GM19193 (cell line): ENCODE results near the gene TACR2.

Source experiments
- POLR2A ChIP-seq: IDR thresholded peaks from 4 replicates; pipeline ENCODE4 v1.6.1; 2011; ENCODE audit not compliant: insufficient read depth, insufficient read length; ENCODE audit errors: extremely low read depth

The TACR2 gene

DNA sequence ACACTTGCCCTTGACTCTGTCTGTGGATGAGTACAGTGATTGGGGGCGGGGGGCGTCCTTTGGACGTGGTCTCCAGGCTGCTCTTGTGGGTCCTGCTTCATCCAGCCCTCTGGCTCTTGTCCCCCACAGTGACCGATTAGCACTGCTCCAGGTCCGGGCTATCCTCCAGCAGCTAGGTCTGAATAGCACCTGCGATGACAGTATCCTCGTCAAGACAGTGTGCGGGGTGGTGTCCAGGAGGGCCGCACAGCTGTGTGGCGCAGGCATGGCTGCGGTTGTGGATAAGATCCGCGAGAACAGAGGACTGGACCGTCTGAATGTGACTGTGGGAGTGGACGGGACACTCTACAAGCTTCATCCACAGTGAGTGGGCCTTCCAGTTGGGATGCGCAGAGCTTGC, 18.3 kb downstream of the TACR2 start:
- TF ChIP-seq POLR2A = no peak

DNA sequence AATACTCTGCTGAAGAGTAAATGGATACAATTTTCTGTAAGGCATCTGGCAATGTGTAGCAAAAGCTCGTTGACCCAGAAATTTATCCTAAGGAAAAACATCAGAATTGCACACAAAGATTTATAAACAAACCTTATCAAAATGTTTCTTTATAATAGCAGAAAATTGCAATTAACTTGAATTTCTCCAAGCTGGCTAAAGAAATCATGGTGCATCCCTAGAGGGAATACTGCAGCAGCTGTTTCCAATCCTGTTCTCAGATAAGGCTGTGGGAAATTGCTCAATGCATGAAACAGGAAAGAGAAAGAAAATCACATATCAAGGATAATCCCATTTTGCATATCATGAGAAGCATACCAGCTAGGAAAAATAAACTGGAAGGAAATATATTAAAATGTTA, 18.7 kb downstream of the TACR2 start:
- no peak for TF ChIP-seq POLR2A

DNA sequence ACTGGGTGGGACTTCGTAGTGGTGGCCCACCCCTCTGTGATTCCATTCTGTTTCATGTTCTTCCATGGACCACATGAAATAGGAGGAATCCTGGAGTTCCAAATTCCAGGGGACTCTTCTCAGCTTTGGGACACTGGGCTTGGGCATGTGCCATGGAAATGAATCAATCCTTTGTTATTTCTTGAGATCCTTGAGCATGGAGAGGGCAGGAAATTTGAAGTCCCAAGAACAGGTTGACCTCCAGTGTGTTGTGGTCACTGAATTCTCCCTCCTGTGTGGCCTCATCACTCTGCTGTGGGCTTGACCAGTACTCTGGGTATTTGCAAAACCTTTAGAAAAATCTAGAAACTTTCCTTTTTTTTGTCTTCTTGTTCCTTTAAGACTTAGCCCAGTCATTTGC, 22.7 kb downstream of the TACR2 start:
- no peak for TF ChIP-seq POLR2A

DNA sequence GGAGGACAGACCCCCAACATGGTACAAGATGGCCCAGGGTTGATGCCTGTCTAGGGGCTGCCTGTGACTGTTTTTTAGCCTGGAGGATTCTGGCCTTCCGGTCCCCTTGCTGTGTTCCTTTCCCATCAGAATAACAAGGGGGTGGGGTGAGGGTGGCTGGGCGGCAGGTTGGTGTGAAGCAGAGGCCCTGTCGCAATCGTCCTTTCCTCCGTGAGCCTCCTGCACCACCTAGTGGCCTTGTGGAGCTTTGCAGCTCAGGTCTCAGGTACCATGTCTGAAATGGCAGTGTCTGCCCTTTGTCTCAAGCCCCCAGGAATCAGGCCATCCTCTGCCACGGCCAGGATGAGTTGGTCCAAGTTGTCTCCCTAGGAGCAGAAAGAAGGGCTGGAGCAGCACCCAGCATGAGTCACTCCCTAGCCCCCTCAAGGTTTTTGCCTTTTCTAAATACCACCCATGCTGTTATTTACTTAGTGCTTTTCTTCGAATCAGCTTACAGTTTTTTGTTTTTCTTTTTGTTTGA, 24.2 kb downstream of the TACR2 start:
- TF ChIP-seq POLR2A = no peak

DNA sequence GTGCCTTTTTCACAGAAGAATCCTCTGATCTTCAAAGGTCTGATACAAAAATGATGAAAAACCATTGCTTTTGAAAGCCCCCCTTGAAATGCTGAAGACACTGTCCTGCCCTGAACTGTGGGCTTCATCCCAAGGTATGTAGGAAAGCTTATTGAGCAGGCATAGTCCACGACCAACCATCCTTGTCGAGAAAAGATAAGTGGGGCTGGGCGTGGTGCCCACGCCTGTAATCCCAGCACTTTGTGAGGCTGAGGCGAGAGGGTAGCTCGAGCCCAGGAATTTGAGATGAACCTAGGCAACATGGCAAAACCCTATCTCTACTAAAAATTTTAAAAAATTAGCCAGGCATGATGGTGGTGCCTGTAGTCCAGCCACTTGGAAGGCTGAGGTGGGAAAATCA, 25.6 kb downstream of the TACR2 start:
- TF ChIP-seq POLR2A = no peak

DNA sequence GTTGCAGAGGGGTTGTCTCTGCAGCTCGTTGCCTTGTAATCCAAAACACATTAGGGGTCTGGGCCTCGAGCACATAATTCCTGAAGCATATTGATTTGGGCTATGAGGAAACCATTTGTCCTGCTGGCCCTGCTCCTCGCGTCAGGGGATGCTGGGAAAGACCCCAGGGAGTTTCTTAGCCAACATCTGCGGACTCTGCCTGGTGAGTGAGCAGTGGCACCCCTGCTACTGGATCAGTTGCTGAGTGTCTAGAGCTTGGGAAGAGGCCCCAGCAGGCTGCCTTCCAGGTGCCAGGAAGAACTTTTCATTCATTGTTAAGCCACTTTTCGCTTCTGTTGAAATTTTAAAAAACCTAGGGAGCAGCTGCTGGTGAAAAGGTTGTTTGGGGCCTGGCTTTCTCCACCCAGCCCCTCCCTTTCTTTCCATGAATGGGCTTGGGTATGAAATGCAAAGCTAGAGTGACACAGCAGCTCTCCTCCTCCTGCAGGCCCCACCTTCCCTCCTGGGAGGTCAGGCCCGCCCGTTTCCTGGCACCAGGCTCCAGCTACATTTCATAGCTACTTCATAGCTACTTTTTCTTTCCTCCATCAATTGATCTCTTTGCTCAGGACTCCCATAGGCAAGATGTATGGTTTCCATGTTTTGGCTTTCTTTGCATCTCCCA, 26.8 kb downstream of the TACR2 start:
- no peak for TF ChIP-seq POLR2A

DNA sequence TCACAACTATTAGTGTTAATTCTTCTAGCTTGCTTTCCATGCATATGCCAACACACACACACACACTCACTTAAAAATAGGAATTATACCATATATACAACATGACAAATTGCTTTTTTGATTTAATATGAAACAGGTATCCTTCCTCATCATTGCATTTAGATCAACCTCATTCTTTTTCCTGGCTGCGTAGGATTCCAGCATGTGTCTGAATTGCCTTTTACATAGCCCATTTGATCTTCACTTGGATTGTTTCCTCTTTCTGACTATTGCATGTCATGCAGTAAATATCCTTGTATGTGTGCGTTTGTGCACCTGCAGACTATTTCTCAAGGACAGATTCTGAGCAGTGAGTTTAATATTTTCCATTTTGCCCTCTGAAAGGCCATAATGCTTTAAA, 28.2 kb downstream of the TACR2 start:
- no peak for TF ChIP-seq POLR2A

DNA sequence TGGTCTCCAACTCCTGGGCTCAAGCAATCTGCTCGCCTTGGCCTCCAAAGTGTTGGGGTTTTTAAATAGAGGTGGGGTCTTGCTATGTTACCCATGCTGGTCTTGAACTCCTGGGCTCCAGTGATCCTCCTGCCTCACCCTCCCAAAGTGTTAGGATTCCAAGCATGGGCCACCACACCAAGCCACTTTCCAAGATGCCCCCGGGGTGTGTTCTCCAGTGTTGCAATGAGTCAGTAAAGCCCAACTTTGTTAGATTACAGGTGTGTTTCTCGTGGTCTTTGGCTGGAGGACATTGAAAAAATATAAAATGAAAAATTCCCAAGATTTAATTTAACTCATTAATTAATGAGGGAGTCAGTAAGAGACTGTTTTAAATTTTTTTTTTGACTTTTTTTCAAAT, 29.2 kb downstream of the TACR2 start:
- no peak for TF ChIP-seq POLR2A

DNA sequence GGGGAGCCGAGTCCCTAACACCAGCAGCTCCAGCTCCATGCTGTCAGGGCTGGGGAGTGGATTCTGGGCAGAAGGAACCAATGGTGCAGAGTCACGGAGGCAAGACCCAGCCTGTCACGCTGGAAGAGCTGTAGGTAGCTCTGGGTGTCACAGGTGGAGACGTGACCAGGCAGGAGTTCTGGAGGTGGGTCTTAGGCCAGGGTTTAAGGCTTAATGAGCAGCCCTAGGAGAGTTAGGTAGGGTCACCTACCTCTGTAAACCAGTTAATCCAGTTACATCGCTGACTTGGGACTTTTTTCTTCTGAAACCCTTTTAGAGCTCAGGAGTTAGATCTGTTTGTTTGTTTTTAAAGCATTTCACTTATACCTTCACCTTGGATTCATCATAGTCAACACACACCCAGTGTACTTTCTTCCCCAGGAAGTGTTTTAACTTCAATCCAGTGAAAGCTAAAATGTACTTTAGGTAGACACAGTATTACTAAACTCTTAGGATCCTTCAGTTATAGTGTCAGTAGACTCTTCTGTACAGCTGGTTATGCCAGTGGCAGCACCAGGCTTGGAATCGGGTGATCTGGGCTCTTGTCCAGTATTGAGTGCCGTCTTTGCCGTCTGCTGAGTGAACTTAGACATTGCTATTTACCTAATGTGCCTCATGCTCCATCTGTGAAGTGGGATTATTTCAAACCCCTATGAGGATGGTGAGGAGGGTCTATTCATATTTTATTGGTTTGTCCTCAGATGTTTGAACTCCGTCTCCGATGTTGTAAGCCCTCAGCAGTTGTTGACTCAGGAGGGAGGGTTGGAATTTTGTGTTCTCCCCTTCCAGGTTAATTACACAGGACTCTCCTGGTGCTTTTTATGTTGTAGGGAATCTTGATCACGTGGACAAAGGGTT, 31.0 kb downstream of the TACR2 start:
- no peak for TF ChIP-seq POLR2A

DNA sequence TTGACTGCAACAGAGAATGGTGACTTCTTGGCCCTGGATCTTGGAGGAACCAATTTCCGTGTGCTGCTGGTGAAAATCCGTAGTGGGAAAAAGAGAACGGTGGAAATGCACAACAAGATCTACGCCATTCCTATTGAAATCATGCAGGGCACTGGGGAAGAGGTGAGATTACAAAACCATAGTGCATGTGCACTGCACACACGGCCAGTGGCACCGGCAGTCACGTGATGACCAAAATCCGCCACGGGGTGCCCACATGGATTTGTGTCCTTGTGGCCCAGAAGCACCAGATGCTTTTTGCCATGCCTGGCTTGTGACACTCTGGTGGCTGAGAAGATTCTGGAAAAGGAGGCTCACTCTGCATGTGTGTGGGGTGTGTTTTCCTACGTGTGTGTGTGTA, 32.4 kb downstream of the TACR2 start:
- no peak for TF ChIP-seq POLR2A

DNA sequence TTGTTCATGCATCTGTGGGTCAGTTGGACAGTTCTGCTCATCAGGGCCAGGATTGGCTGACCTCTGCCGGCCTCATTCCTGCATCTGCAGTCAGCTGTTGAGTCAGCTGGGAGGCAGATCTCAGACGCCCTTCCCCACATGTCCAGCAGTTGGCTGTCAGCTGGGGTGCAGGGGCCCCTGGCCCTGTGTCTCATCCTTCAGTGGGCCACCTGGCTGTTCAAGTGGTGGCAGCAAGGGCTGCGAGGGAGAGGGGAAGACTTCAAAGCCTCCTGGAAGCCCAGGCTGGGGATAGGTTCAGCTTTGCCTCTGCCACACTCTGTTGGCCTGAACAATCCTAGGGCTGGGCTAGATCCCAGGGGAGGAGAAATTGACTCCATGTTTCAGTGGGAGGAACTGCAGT, 33.2 kb downstream of the TACR2 start:
- no peak for TF ChIP-seq POLR2A

DNA sequence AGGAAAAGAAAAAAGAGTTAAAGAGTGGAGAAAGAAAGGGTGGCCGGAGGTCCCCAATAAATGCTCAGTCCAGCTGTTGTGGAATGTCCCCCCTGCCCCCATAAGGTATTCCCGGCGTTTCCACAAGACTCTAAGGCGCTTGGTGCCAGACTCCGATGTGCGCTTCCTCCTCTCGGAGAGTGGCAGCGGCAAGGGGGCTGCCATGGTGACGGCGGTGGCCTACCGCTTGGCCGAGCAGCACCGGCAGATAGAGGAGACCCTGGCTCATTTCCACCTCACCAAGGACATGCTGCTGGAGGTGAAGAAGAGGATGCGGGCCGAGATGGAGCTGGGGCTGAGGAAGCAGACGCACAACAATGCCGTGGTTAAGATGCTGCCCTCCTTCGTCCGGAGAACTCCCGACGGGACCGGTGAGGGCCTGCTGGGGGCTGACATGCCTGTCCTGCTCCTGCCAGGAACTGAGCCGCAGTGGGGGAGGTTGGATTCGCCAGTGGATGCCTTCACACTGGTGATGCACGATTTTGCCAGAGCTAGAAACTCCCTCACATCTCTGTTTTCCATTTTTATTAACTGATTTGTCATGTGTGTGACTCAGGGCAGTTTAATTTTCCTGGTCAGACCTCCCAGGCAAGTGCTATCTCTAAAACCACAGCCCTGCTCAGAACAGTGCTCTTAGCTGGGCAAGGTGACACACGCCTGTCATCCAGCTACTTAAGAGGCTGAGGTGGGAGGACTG, 34.2 kb downstream of the TACR2 start:
- no peak for TF ChIP-seq POLR2A

DNA sequence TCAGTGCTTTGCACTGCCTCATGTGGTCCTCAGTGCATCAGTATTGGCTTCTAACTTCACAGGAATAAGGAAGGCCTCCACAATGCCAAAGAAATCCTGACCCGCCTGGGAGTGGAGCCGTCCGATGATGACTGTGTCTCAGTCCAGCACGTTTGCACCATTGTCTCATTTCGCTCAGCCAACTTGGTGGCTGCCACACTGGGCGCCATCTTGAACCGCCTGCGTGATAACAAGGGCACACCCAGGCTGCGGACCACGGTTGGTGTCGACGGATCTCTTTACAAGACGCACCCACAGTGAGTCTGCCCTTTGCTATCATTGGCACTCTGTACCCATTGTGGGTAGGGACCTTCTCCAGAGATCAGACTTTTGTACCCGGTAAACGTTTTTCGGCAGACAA, 36.9 kb downstream of the TACR2 start:
- TF ChIP-seq POLR2A = no peak

DNA sequence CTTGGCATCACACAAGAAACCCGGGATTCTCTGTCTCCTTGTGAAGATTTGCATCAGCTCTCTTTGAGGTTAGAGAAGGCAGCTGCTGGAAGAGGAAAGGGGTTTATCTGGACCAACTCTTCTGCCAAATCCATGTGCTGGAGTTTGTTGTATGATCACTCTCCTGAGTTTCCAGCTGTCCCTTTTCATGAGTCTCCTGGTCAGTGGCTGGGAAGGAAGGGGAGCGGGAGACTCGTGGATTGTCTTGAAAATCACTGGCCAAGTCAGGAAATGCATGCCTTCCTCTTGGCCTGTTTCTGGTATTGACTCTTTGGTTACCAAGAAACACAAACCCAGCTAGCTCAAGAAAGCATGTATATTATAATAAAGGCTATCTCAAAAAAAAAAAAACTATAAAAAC, 38.8 kb downstream of the TACR2 start:
- no peak for TF ChIP-seq POLR2A

DNA sequence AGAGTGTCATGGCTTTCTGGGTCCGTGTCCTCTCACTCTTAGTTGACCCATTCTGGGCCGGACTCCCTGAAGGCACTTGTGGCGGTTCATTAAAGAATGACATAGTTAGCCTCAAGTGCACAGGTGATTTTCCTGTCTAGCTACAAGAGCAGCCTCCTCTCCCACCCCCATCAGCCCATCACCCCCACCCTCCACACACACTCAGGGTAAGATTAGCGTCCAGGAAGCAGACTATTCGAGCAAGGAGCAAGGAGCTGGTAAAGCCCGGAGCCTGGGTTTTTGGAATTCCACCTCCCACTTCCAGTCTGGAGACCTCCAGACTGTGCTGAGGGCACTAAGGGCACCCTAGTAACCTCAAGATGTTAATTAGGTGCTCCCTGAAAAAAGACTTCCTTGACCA, 39.5 kb downstream of the TACR2 start:
- no peak for TF ChIP-seq POLR2A
